GM12892 (cell line): ENCODE measurements around the gene CXXC4.

ENCODE experiments used
- POLR2A ChIP-seq: IDR thresholded peaks from 2 replicates; pipeline ENCODE4 v1.6.1; 2011; ENCODE audit warnings: low read depth, low read length, control low read depth
- POLR2AphosphoS5 ChIP-seq: IDR thresholded peaks from 2 replicates; pipeline ENCODE4 v1.6.1; 2011; ENCODE audit warnings: low read depth, low read length, control low read depth

- TF ChIP-seq POLR2A, result no peak
- TF ChIP-seq POLR2AphosphoS5, result no peak
Measured at GRCh38 chr4:104524026-104524425, 29.3 kb upstream of the CXXC4 start.
